ENCODE measurements around the gene CCDC13.

Gene CCDC13

GRCh38 chr3:42730706-42731420 lies 42.2 kb downstream of the CCDC13 start:
- H3K4me3 ChIP-seq (ENCODE audit: low read depth, low read length) = no peak overlapping the region
- DNase-seq (ENCODE audit: low read depth) = no peak
- TF ChIP-seq CTCF (conservative IDR thresholded peaks at IDR 0.05; ENCODE audit: low read depth, low read length) = no peak

DNA sequence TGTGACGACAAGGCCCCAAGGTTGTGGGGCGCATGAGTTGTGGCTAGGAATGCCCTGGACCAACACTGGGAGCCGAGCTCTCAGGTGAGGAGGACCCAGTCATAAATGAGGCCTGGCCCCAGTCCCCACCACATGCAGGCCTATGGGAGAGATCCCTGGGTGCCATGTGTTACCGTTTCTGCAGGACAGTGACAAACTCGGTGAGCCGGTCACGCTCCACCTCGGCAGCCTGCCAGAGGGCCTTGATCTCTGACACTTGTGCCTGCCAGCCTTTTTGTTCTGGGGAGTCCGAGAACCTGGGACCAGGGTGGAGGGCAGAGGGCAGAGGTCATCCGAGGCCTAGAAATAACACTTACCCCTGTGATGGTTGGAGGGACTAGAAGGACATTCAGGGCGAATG lies 42.8 kb downstream of the CCDC13 start:
- DNase-seq (ENCODE audit: low read depth) = no peak
- no peak for TF ChIP-seq CTCF (conservative IDR thresholded peaks at IDR 0.05; ENCODE audit: low read depth, low read length)
- no peak overlapping the region for H3K4me3 ChIP-seq (ENCODE audit: low read depth, low read length)

DNA sequence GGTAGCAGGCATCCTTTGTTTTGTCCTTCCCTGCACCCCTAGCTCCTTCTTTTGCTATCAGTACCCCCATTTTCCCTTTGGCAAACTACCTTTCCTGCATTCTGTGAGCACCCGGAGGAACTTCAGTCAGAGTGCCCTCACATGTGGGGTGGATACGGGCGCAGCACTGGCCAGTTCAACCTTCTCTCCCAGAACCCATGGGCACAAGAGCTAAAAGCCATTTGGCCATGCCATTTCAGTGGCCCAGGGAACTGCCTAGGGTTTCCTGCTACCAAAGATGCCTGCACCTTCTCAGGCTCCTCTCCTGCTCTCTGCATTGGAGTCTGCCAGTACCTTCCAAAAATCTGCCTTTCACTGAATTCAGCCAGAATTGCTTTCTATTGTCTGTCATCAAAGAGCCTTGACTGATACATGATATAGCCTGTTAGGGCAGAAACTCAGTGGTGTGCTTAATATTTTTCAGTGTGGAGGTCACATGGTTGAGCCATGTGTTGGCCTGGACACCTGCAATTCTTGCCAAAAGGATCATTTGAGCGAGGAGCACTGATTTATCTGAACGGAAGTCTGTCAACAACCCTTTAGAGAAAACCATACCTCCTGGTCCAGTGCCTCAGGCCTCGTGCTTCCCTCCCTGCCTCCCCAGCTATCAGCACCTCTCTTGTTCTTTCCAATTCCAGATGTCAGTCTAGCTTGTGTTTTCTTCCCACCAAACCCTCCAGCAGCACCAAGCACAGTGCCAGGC lies 43.5 kb downstream of the CCDC13 start:
- no peak for TF ChIP-seq CTCF (conservative IDR thresholded peaks at IDR 0.05; ENCODE audit: low read depth, low read length)
- no peak overlapping the region for H3K4me3 ChIP-seq (ENCODE audit: low read depth, low read length)
- peak; percentile 10 for DNase-seq (ENCODE audit: low read depth)

- no peak for TF ChIP-seq CTCF (conservative IDR thresholded peaks at IDR 0.05; ENCODE audit: low read depth, low read length)
- DNase-seq (ENCODE audit: low read depth) = no peak
- H3K4me3 ChIP-seq (ENCODE audit: low read depth, low read length) = no peak overlapping the region
These were observed 44.2 kb downstream of the CCDC13 start for GRCh38 chr3:42728668-42729364.

GRCh38 chr3:42728056-42728455 lies 45.0 kb downstream of the CCDC13 start:
- H3K4me3 ChIP-seq (ENCODE audit: low read depth, low read length) = no peak overlapping the region
- no peak for TF ChIP-seq CTCF (conservative IDR thresholded peaks at IDR 0.05; ENCODE audit: low read depth, low read length)

GRCh38 chr3:42725454-42725853 lies 47.6 kb downstream of the CCDC13 start:
- TF ChIP-seq CTCF (conservative IDR thresholded peaks at IDR 0.05; ENCODE audit: low read depth, low read length) = no peak
- DNase-seq (ENCODE audit: low read depth) = no peak
- H3K4me3 ChIP-seq (ENCODE audit: low read depth, low read length) = no peak overlapping the region

More at GRCh38 chr3:42728056-42728455, 45.0 kb downstream of the CCDC13 start:
- no peak for DNase-seq (ENCODE audit: low read depth)
